Panc1 (cell line): ENCODE results near the gene SKAP1. TPM values are rescaled to one million over a fixed set of nuclear protein-coding genes. Genes with fewer than 3 reads are reported as not detected.

ENCODE experiments used
- ATAC-seq: fragments of 200-7000 bp; cut with Tn5 transposase; 2 replicates; pipeline ENCODE4 v1.9.1; 2020; ENCODE audit warnings: mild to moderate bottlenecking, moderate library complexity
- BruUV-seq: library from RNA; stranded (reverse); fragments of 400-500 nt; replicated peaks from 2 replicates; lab custom pipeline; 2021; lab: Mats Ljungman, UMichigan
- CTCF ChIA-PET: fragments of 300-600 bp; sonication (Branson Sonifier 250); formaldehyde crosslinking; loops from one replicate; lab custom pipeline; 2022; ENCODE audit warnings: antibody characterized with exemption; lab: Charles Lee
- POLR2A ChIA-PET: fragments of 300-600 bp; sonication (Branson Sonifier 250); formaldehyde crosslinking; loops from one replicate; lab custom pipeline; 2022; ENCODE audit warnings: antibody characterized with exemption; lab: Charles Lee
- DNase-seq: peaks from one replicate; pipeline ENCODE4 v3.0.0-alpha.2; 2010; ENCODE audit warnings: low read depth, low spot score
- H3K27ac ChIP-seq: 2 replicates; pipeline ENCODE4 v1.5.1; 2011; ENCODE audit warnings: mild to moderate bottlenecking, low read length, inconsistent platforms
- H3K27me3 ChIP-seq: fragments of 200-500 bp; sonication (Bioruptor generic); 2 replicates; pipeline ENCODE4 v1.6.0; 2014; ENCODE audit warnings: low read length, inconsistent platforms; ENCODE audit not compliant: control insufficient read depth, insufficient read depth
- H3K36me3 ChIP-seq: fragments of 200-500 bp; sonication (Bioruptor generic); 2 replicates; pipeline ENCODE4 v1.5.1; 2014; ENCODE audit warnings: inconsistent platforms, mild to moderate bottlenecking, low read length, moderate library complexity; ENCODE audit not compliant: control insufficient read depth, insufficient read depth
- H3K4me1 ChIP-seq: 2 replicates; pipeline ENCODE4 v1.5.1; 2011; ENCODE audit warnings: inconsistent platforms, mild to moderate bottlenecking, low read length, moderate library complexity; ENCODE audit not compliant: control insufficient read depth, insufficient read depth
- H3K4me3 ChIP-seq, 2 experiments: 2 replicates each; pipeline ENCODE4 v1.5.1; 2011 to 2012; ENCODE audit warnings: low read depth in 2 of 2, low read length in 2 of 2, mild to moderate bottlenecking in 2 of 2, inconsistent platforms in 1 of 2, moderate library complexity in 1 of 2
- H3K9me3 ChIP-seq: fragments of 200-500 bp; sonication (Bioruptor generic); 2 replicates; pipeline ENCODE4 v1.5.1; 2014; ENCODE audit warnings: low read depth, mild to moderate bottlenecking, inconsistent platforms, low read length, moderate library complexity; ENCODE audit not compliant: control insufficient read depth, insufficient read depth
- CTCF ChIP-seq: fragments of 450-650 bp; IDR thresholded peaks from 2 replicates; pipeline ENCODE4 v1.5.1; 2017; ENCODE audit warnings: mild to moderate bottlenecking
- POLR2AphosphoS5 ChIP-seq: IDR thresholded peaks from 2 replicates; pipeline ENCODE4 v1.6.1; 2012; ENCODE audit warnings: mild to moderate bottlenecking, low read depth, low read length, moderate library complexity
- REST ChIP-seq, 2 experiments: IDR thresholded peaks; 2 replicates each; pipeline ENCODE4 v1.6.1; 2011 to 2012; ENCODE audit warnings: low read depth in 2 of 2, control low read depth in 1 of 2, low read length in 1 of 2, mild to moderate bottlenecking in 1 of 2, moderate library complexity in 1 of 2; ENCODE audit not compliant: insufficient read depth in 1 of 2
- SIN3A ChIP-seq: IDR thresholded peaks from 2 replicates; pipeline ENCODE4 v1.6.1; 2012; ENCODE audit warnings: low read depth, mild to moderate bottlenecking, low read length, moderate library complexity, borderline replicate concordance; ENCODE audit not compliant: insufficient read depth
- TCF7L2 ChIP-seq: IDR thresholded peaks from 2 replicates; pipeline ENCODE4 v1.6.1; 2011; ENCODE audit warnings: mild to moderate bottlenecking, low read depth, low read length, inconsistent platforms
- in situ Hi-C: cut with HindIII; loops from 2 replicates; pipeline ENCODE4 v1.10.0; 2016; ENCODE audit warnings: low sequenced_read_pairs, low pct_unique_long_range_greater_than_20kb
- intact Hi-C: fragments of 100-400 bp; cut with micrococcal nuclease; formaldehyde crosslinking; loops from one replicate; pipeline ENCODE4 v1.10.0; 2022; ENCODE audit not compliant: unreplicated experiment
- total RNA-seq: library from RNA; stranded (reverse); gene quantifications from one replicate; pipeline ENCODE4 v1.2.1, GENCODE V29; 2021; ENCODE audit not compliant: unreplicated experiment

The SKAP1 gene
- total RNA-seq, 1 experiment from 2014 or later: 0.90 TPM

- TF ChIP-seq CTCF (no peak), TCF7L2 (no peak), SIN3A (no peak)
- intact Hi-C loops: no loop called here
- H3K9me3 ChIP-seq: no peaks in the 10 kb centered on the region
- no peak for DNase-seq
- peaks cover 3% of the 10 kb centered on the region for H3K4me1 ChIP-seq
- in situ Hi-C loops: no loop called here
- no peak overlapping the region for H3K4me3 ChIP-seq
- H3K27me3 ChIP-seq: no peaks in the 10 kb centered on the region
- BruUV-seq: no TSS peak
- CTCF ChIA-PET: no interaction called here
- H3K36me3 ChIP-seq: no peaks in the 10 kb centered on the region
- no peak for ATAC-seq
- no peak overlapping the region for H3K27ac ChIP-seq
- POLR2A ChIA-PET: interaction anchor here (0.6 kb wide), 1 partner anchor 325 kb away, joined by 3 read pairs; no protein-coding TSS in a partner anchor
Measured at GRCh38 chr17:48299760-48300159, 130.3 kb downstream of the SKAP1 start.

GRCh38 chr17:48297825-48298224, 132.2 kb downstream of the SKAP1 start:
- Histone ChIP-seq H3K4me3 (no peak overlapping the region), H3K36me3 (no peaks in the 10 kb centered on the region), H3K27me3 (peaks cover 2% of the 10 kb centered on the region), H3K4me1 (peaks cover 3% of the 10 kb centered on the region), H3K9me3 (no peaks in the 10 kb centered on the region), H3K27ac (no peak overlapping the region)
- ATAC-seq (no peak), DNase-seq (no peak)
- intact Hi-C loops: no loop called here
- ChIA-PET CTCF (no interaction called here), POLR2A (interaction anchor here (0.6 kb wide), 1 partner anchor 243 kb away, joined by 3 read pairs; no protein-coding TSS in a partner anchor)
- TF ChIP-seq POLR2AphosphoS5 (no peak), CTCF (no peak), TCF7L2 (no peak), SIN3A (no peak), REST (IDR thresholded peaks at IDR 0.05; ENCODE audit: insufficient read depth in 1 of 2, low read depth in 2 of 2, low read length in 1 of 2) (no peak)
- no TSS peak for BruUV-seq
- in situ Hi-C loops: no loop called here
